ENCODE data around the gene DRD2.
"Not testable (repeated sequence)": the region's sequence is repeated elsewhere in the genome, so short reads cannot be mapped to it uniquely, and the experiment has no call there.

Gene DRD2

DNA sequence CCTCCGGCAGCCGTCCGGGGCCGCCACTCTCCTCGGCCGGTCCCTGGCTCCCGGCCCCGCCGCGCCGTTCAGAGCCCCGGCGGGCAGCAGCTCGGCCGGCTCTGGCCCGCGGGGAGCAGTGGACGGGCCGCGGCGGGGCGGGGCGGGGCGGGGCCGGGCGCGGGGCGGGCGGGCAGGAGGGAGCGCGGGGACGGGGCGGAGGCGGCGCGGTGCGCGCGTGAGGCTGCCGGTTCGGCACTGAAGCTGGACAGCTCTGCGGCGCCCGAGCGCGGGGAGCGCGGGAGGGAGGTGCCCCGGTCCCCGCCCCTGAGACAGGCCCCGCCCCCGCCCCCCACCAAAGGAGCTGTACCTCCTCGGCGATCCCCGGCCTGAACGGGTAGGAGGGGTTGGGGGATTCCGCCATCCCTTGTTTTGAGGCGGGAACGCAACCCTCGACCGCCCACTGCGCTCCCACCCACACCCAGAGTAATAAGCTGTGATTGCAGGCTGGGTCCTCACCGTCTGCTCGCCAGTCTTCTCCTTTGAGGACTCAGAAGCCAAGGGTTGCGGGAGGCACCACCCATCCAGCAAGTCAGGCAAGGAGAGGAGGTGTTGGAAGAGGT is at the start of gene DRD2:
DRD2 (minus strand) TSS at position 239 of the 602 bp plus-strand sequence. CDS start 50,747 bp downstream, outside the sequence.
- H3K79me2 ChIP-seq (ENCODE audit: insufficient read depth, low read length), result no peaks in the 10 kb centered on the region
- no peaks in the 10 kb centered on the region for H3K27me3 ChIP-seq (ENCODE audit: insufficient read depth, low read length, poor library complexity)
- H3K9ac ChIP-seq (ENCODE audit: low read depth, low read length), result no peak within 1 kb of the TSS
- TF ChIP-seq, protein P1, sequence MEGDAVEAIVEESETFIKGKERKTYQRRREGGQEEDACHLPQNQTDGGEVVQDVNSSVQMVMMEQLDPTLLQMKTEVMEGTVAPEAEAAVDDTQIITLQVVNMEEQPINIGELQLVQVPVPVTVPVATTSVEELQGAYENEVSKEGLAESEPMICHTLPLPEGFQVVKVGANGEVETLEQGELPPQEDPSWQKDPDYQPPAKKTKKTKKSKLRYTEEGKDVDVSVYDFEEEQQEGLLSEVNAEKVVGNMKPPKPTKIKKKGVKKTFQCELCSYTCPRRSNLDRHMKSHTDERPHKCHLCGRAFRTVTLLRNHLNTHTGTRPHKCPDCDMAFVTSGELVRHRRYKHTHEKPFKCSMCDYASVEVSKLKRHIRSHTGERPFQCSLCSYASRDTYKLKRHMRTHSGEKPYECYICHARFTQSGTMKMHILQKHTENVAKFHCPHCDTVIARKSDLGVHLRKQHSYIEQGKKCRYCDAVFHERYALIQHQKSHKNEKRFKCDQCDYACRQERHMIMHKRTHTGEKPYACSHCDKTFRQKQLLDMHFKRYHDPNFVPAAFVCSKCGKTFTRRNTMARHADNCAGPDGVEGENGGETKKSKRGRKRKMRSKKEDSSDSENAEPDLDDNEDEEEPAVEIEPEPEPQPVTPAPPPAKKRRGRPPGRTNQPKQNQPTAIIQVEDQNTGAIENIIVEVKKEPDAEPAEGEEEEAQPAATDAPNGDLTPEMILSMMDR (IDR thresholded peaks at IDR 0.05; ENCODE audit: borderline replicate concordance, extremely low read depth, low read length, poor library complexity, severe bottlenecking), result no peak
- no peak for TF ChIP-seq EZH2 (IDR thresholded peaks at IDR 0.05; ENCODE audit: borderline replicate concordance, low read depth, low read length, severe bottlenecking)
- ATAC-seq (ENCODE audit: insufficient read depth, low read depth) (no peak), DNase-seq (no peak)
- no peak within 1 kb of the TSS for H3K27ac ChIP-seq (ENCODE audit: low read length)
- no peak within 1 kb of the TSS for H3K4me3 ChIP-seq (ENCODE audit: low read depth in 1 of 2, low read length in 2 of 2)
- no peaks in the 10 kb centered on the region for H3K36me3 ChIP-seq (ENCODE audit: insufficient read depth, low read length)
- no peaks in the 10 kb centered on the region for H3K4me1 ChIP-seq (ENCODE audit: insufficient read depth, low read length)
- H4K20me1 ChIP-seq (ENCODE audit: insufficient read depth, low read length), result no peaks in the 10 kb centered on the region
- H3K4me2 ChIP-seq (ENCODE audit: insufficient read depth, low read length), result no peak within 1 kb of the TSS
- H2AFZ ChIP-seq (ENCODE audit: low read depth, low read length), result no peak within 1 kb of the TSS
- no peaks in the 10 kb centered on the region for H3K9me3 ChIP-seq (ENCODE audit: insufficient read depth, low read length, severe bottlenecking)

DNA sequence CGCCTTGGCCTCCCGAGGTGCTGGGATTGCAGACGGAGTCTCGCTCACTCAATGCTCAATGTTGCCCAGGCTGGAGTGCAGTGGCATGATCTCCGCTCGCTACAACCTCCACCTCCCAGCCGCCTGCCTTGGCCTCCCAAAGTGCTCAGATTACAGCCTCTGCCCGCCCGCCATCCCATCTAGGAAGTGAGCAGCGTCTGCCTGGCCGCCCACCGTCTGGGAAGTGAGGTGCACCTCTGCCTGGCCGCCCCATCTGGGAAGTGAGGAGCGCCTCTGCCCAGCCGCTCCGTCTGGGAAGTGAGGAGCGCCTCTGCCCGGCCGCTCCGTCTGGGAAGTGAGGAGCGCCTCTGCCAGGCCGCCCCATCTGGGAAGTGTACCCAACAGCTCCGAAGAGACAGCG is 48.7 kb upstream of the DRD2 start:
- H2AFZ ChIP-seq (ENCODE audit: low read depth, low read length); H3K79me2 ChIP-seq (ENCODE audit: insufficient read depth, low read length); H3K4me1 ChIP-seq (ENCODE audit: insufficient read depth, low read length); ATAC-seq (ENCODE audit: insufficient read depth, low read depth); DNase-seq; H3K4me2 ChIP-seq (ENCODE audit: insufficient read depth, low read length); H4K20me1 ChIP-seq (ENCODE audit: insufficient read depth, low read length); H3K27me3 ChIP-seq (ENCODE audit: insufficient read depth, low read length, poor library complexity); H3K36me3 ChIP-seq (ENCODE audit: insufficient read depth, low read length); H3K9ac ChIP-seq (ENCODE audit: low read depth, low read length); H3K4me3 ChIP-seq (ENCODE audit: low read depth in 1 of 2, low read length in 2 of 2); H3K27ac ChIP-seq (ENCODE audit: low read length); H3K9me3 ChIP-seq (ENCODE audit: insufficient read depth, low read length, severe bottlenecking): not testable (repeated sequence)

DNA sequence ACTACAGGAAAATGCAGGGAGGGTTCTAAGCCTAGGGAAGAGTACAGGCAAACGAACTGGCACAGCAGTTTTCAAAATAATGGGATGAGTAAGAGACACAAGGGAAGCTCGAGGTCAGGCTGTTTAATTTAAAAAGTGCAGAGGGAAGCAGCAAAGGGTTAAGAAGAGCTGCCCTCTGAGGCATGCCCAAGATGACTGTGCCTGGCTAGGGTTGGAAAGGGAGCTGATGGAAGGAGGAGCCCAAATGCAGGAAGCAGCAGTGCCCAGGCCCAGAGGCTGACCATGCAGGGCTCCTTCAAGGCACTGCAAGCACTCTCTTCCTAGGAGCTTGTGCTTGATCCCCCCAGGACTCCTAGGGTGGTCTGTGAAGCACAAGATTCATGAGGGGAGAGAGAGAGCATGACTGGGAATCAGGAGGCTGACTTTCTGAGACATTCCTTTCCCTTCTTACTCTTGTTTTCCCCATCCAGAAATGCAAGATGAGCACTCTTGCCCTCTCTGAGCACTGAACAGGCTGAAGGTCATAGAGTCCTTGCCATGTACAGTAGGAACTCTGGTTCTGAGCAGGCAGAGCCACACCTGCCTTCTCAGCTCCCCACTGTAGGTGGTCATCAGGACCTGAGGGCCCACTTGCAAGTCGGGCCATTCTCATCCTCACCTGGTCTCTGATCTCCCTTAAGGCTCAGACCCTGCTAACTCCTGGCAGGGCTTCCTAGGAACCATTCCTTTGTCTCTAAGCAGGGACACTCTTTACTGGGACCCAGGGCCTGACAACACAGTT is 46.7 kb upstream of the DRD2 start:
- no peaks in the 10 kb centered on the region for H4K20me1 ChIP-seq (ENCODE audit: insufficient read depth, low read length)
- no peak overlapping the region for H3K4me3 ChIP-seq (ENCODE audit: low read depth in 1 of 2, low read length in 2 of 2)
- no peaks in the 10 kb centered on the region for H3K9me3 ChIP-seq (ENCODE audit: insufficient read depth, low read length, severe bottlenecking)
- no peaks in the 10 kb centered on the region for H3K36me3 ChIP-seq (ENCODE audit: insufficient read depth, low read length)
- no peaks in the 10 kb centered on the region for H3K4me1 ChIP-seq (ENCODE audit: insufficient read depth, low read length)
- H3K27ac ChIP-seq (ENCODE audit: low read length), result no peak overlapping the region
- ATAC-seq (ENCODE audit: insufficient read depth, low read depth) (no peak), DNase-seq (no peak)
- H3K9ac ChIP-seq (ENCODE audit: low read depth, low read length), result no peak overlapping the region
- H3K4me2 ChIP-seq (ENCODE audit: insufficient read depth, low read length), result no peak overlapping the region
- no peaks in the 10 kb centered on the region for H3K79me2 ChIP-seq (ENCODE audit: insufficient read depth, low read length)
- peaks cover 2% of the 10 kb centered on the region for H3K27me3 ChIP-seq (ENCODE audit: insufficient read depth, low read length, poor library complexity)
- H2AFZ ChIP-seq (ENCODE audit: low read depth, low read length), result no peak overlapping the region
- no peak for TF ChIP-seq EZH2 (IDR thresholded peaks at IDR 0.05; ENCODE audit: borderline replicate concordance, low read depth, low read length, severe bottlenecking)
- TF ChIP-seq, protein P1 (IDR thresholded peaks at IDR 0.05; ENCODE audit: borderline replicate concordance, extremely low read depth, low read length, poor library complexity, severe bottlenecking), result no peak

DNA sequence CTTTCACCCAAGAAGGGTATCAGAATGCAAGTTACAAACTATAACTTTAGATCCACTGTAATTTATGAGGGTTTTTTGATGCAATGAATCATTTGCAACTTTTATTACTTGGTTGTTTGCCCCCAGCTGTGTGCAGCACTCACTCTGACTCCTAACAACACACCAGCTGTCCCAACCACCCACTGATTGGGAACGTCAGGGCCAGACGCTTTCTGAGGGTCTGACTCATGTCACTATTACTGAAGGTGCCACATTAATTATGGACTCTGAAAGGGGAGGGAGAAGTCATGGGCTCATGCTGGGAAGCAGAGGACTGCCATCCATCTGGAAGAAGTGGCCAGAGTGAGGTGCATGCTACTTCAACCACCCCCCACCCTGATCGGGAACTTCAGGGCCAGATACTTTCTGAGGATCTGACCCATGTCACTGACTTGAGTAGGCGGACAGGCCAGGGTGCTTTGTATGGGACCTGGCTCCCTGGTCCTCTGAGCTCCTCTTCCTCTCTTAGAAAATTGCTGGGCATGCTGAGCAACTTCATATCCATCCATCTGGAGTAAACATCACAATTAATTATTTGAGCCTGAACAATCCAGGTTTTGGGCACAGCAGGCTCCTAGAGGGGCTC is 44.9 kb upstream of the DRD2 start:
- Histone ChIP-seq H3K79me2 (ENCODE audit: insufficient read depth, low read length) (no peaks in the 10 kb centered on the region), H3K27ac (ENCODE audit: low read length) (no peak overlapping the region), H3K4me2 (ENCODE audit: insufficient read depth, low read length) (no peak overlapping the region), H3K36me3 (ENCODE audit: insufficient read depth, low read length) (no peaks in the 10 kb centered on the region), H3K4me3 (ENCODE audit: low read depth in 1 of 2, low read length in 2 of 2) (no peak overlapping the region), H3K9ac (ENCODE audit: low read depth, low read length) (no peak overlapping the region), H3K9me3 (ENCODE audit: insufficient read depth, low read length, severe bottlenecking) (no peaks in the 10 kb centered on the region), H3K27me3 (ENCODE audit: insufficient read depth, low read length, poor library complexity) (no peaks in the 10 kb centered on the region), H4K20me1 (ENCODE audit: insufficient read depth, low read length) (no peaks in the 10 kb centered on the region), H3K4me1 (ENCODE audit: insufficient read depth, low read length) (no peaks in the 10 kb centered on the region), H2AFZ (ENCODE audit: low read depth, low read length) (no peak overlapping the region)
- DNase-seq, result no peak
- ATAC-seq (ENCODE audit: insufficient read depth, low read depth), result no peak
- no peak for TF ChIP-seq EZH2 (IDR thresholded peaks at IDR 0.05; ENCODE audit: borderline replicate concordance, low read depth, low read length, severe bottlenecking)
- TF ChIP-seq, protein P1 (IDR thresholded peaks at IDR 0.05; ENCODE audit: borderline replicate concordance, extremely low read depth, low read length, poor library complexity, severe bottlenecking), result no peak

Data from DND-41 (cell line).